ENCODE measurements around the gene PCARE.

The PCARE gene

GRCh38 chr2:29052807-29053206, 21.5 kb downstream of the PCARE start:
- Histone ChIP-seq H3K27me3 (replicated peaks; ENCODE audit: insufficient read depth, low read length) (no peaks in the 10 kb centered on the region), H3K9me2 (replicated peaks; ENCODE audit: insufficient read depth, low read length) (no peaks in the 10 kb centered on the region), H3K9ac (ENCODE audit: low read length) (no peak overlapping the region), H4K20me1 (ENCODE audit: insufficient read depth, low read length) (no peaks in the 10 kb centered on the region), H3F3A (ENCODE audit: insufficient read depth, low read length) (no peaks in the 10 kb centered on the region), H3K27ac (ENCODE audit: low read length) (no peak overlapping the region), H3K4me3 (ENCODE audit: low read length) (no peak overlapping the region), H2AFZ (ENCODE audit: low read length) (no peak overlapping the region), H3K4me2 (ENCODE audit: low read depth, low read length) (no peak overlapping the region), H3K4me1 (ENCODE audit: low read length) (no peaks in the 10 kb centered on the region), H3K9me3 (replicated peaks; ENCODE audit: insufficient read depth, low read length) (no peaks in the 10 kb centered on the region), H3K79me2 (ENCODE audit: low read length) (no peaks in the 10 kb centered on the region), H3K36me3 (replicated peaks; ENCODE audit: insufficient read depth, low read length) (no peaks in the 10 kb centered on the region)
- DNase-seq = no peak
- TF ChIP-seq CTCF (IDR thresholded peaks at IDR 0.05; ENCODE audit: low read length) (no peak), EZH2phosphoT487 (IDR thresholded peaks at IDR 0.05; ENCODE audit: low read length) (no peak)

GRCh38 chr2:29051730-29052129, 22.6 kb downstream of the PCARE start:
- Histone ChIP-seq H3K79me2 (ENCODE audit: low read length) (no peaks in the 10 kb centered on the region), H3K4me3 (ENCODE audit: low read length) (no peak overlapping the region), H3K36me3 (replicated peaks; ENCODE audit: insufficient read depth, low read length) (no peaks in the 10 kb centered on the region), H3K27me3 (replicated peaks; ENCODE audit: insufficient read depth, low read length) (no peaks in the 10 kb centered on the region), H3K9me2 (replicated peaks; ENCODE audit: insufficient read depth, low read length) (no peaks in the 10 kb centered on the region), H3K9me3 (replicated peaks; ENCODE audit: insufficient read depth, low read length) (no peaks in the 10 kb centered on the region), H3K4me2 (ENCODE audit: low read depth, low read length) (no peak overlapping the region), H2AFZ (ENCODE audit: low read length) (no peak overlapping the region), H3K27ac (ENCODE audit: low read length) (no peak overlapping the region), H4K20me1 (ENCODE audit: insufficient read depth, low read length) (no peaks in the 10 kb centered on the region), H3F3A (ENCODE audit: insufficient read depth, low read length) (no peaks in the 10 kb centered on the region), H3K9ac (ENCODE audit: low read length) (no peak overlapping the region), H3K4me1 (ENCODE audit: low read length) (no peaks in the 10 kb centered on the region)
- DNase-seq = no peak
- no peak for TF ChIP-seq CTCF (IDR thresholded peaks at IDR 0.05; ENCODE audit: low read length)

GRCh38 chr2:29050591-29050990, 23.7 kb downstream of the PCARE start:
- no peak overlapping the region for H3K4me3 ChIP-seq (ENCODE audit: low read length)
- H3K4me1 ChIP-seq (ENCODE audit: low read length) = no peaks in the 10 kb centered on the region
- no peaks in the 10 kb centered on the region for H3F3A ChIP-seq (ENCODE audit: insufficient read depth, low read length)
- H3K27me3 ChIP-seq (replicated peaks; ENCODE audit: insufficient read depth, low read length) = no peaks in the 10 kb centered on the region
- H4K20me1 ChIP-seq (ENCODE audit: insufficient read depth, low read length) = no peaks in the 10 kb centered on the region
- H2AFZ ChIP-seq (ENCODE audit: low read length) = no peak overlapping the region
- H3K27ac ChIP-seq (ENCODE audit: low read length) = no peak overlapping the region
- H3K4me2 ChIP-seq (ENCODE audit: low read depth, low read length) = no peak overlapping the region
- H3K9ac ChIP-seq (ENCODE audit: low read length) = no peak overlapping the region
- H3K9me2 ChIP-seq (replicated peaks; ENCODE audit: insufficient read depth, low read length) = no peaks in the 10 kb centered on the region
- no peaks in the 10 kb centered on the region for H3K36me3 ChIP-seq (replicated peaks; ENCODE audit: insufficient read depth, low read length)
- H3K79me2 ChIP-seq (ENCODE audit: low read length) = no peaks in the 10 kb centered on the region
- no peak for DNase-seq
- TF ChIP-seq EZH2 (optimal IDR thresholded peaks at IDR 0.05; ENCODE audit: low read depth, low read length) = no peak
- no peak for TF ChIP-seq CTCF (IDR thresholded peaks at IDR 0.05; ENCODE audit: low read length)
- no peak for TF ChIP-seq EZH2phosphoT487 (IDR thresholded peaks at IDR 0.05; ENCODE audit: low read length)
- H3K9me3 ChIP-seq (replicated peaks; ENCODE audit: insufficient read depth, low read length) = no peaks in the 10 kb centered on the region
